B cell (primary cell): ENCODE results near the gene ARHGEF7. TPM values are rescaled to one million over a fixed set of nuclear protein-coding genes. Genes with fewer than 3 reads are reported as not detected.

Source experiments
- ATAC-seq: fragments of 200-7000 bp; cut with Tn5 transposase; one replicate; pipeline ENCODE4 v1.10.0; 2021; ENCODE audit warnings: low read depth, mild to moderate bottlenecking, moderate number of reproducible peaks, moderate library complexity
- CTCF ChIA-PET: fragments of 350-600 bp; sonication (Branson Sonifier 250); formaldehyde crosslinking; loops from one replicate; lab custom pipeline; 2021; ENCODE audit warnings: antibody characterized with exemption, inconsistent platforms; lab: Charles Lee
- POLR2A ChIA-PET: fragments of 350-600 bp; sonication (Branson Sonifier 250); formaldehyde crosslinking; loops from one replicate; lab custom pipeline; 2021; ENCODE audit warnings: antibody characterized with exemption; lab: Charles Lee
- DNase-seq: peaks from one replicate; pipeline ENCODE4 v3.0.0; 2013
- H2AFZ ChIP-seq: 2 replicates; pipeline ENCODE4 v1.6.1; 2012; ENCODE audit warnings: mild to moderate bottlenecking, low read depth, low read length; ENCODE audit not compliant: insufficient read depth, poor library complexity, severe bottlenecking
- H3K27ac ChIP-seq, 2 donors: 1 replicate in 1 of 2; 2 replicates in 1 of 2; pipeline ENCODE4 v1.5.1; 2012 to 2013; ENCODE audit warnings: low read length in 2 of 2, mild to moderate bottlenecking in 2 of 2, moderate library complexity in 1 of 2
- H3K27me3 ChIP-seq, 4 experiments: fragments of 200-600 bp in 1 of 4; sonication (generic) in 1 of 4; replicated peaks in 1 of 4; 1 replicate in 2 of 4; 2 replicates in 2 of 4; pipeline versions ENCODE4 v1.6.1 to v1.7.0; 2013 to 2016; ENCODE audit warnings: low read length in 3 of 4, mild to moderate bottlenecking in 2 of 4, mixed read lengths in 1 of 4, moderate library complexity in 1 of 4; ENCODE audit not compliant: insufficient read depth in 4 of 4, control insufficient read depth in 3 of 4; ENCODE audit errors: control extremely low read depth in 1 of 4
- H3K36me3 ChIP-seq, 2 experiments: replicated peaks in 1 of 2; 1 replicate in 1 of 2; 2 replicates in 1 of 2; pipeline versions ENCODE4 v1.6.1 to v1.7.1; 2013; ENCODE audit warnings: low read length in 1 of 2; ENCODE audit not compliant: insufficient read depth in 2 of 2, control insufficient read depth in 1 of 2; ENCODE audit errors: control extremely low read depth in 1 of 2, extremely low read depth in 1 of 2
- H3K4me1 ChIP-seq, 2 donors: fragments of 200-600 bp in 1 of 2; sonication (generic) in 1 of 2; 1 replicate in 1 of 2; 2 replicates in 1 of 2; pipeline versions ENCODE4 v1.5.1 to v1.6.1; 2013 to 2017; ENCODE audit warnings: low read length in 2 of 2; ENCODE audit not compliant: control insufficient read depth in 2 of 2, insufficient read depth in 2 of 2
- H3K4me2 ChIP-seq: replicated peaks from 2 replicates; pipeline ENCODE3; 2012; ENCODE audit warnings: mild to moderate bottlenecking, low read depth, low read length; ENCODE audit not compliant: poor library complexity, severe bottlenecking
- H3K4me3 ChIP-seq, 5 experiments: fragments of 200-600 bp in 1 of 5; sonication (generic) in 1 of 5; 1 replicate in 3 of 5; 2 replicates in 2 of 5; pipeline versions ENCODE4 v1.5.1 to v1.7.0; 2011 to 2016; ENCODE audit warnings: low read length in 4 of 5, mild to moderate bottlenecking in 4 of 5, low read depth in 2 of 5, control low read depth in 1 of 5, moderate library complexity in 1 of 5; ENCODE audit not compliant: insufficient read depth in 1 of 5; ENCODE audit errors: control extremely low read depth in 1 of 5, extremely low read depth in 1 of 5
- H3K79me2 ChIP-seq: fragments of 200-600 bp; sonication (generic); one replicate; pipeline ENCODE4 v1.6.0; 2016; ENCODE audit warnings: low read length; ENCODE audit not compliant: control insufficient read depth, insufficient read depth
- H3K9ac ChIP-seq: fragments of 200-600 bp; sonication (generic); 2 replicates; pipeline ENCODE4 v1.6.1; 2017; ENCODE audit warnings: mild to moderate bottlenecking, low read length, moderate library complexity
- H3K9me3 ChIP-seq, 3 donors: one replicate each; pipeline versions ENCODE4 v1.6.1 to v1.7.1; 2013; ENCODE audit warnings: low read length in 2 of 3; ENCODE audit not compliant: control insufficient read depth in 2 of 3, insufficient read depth in 1 of 3; ENCODE audit errors: control extremely low read depth in 1 of 3
- H4K20me1 ChIP-seq: 2 replicates; pipeline ENCODE4 v1.6.0; 2012; ENCODE audit warnings: mild to moderate bottlenecking, low read length; ENCODE audit not compliant: insufficient read depth, control insufficient read depth, poor library complexity, severe bottlenecking
- H3K27ac Mint-ChIP-seq: one replicate; pipeline ENCODE4 v1.8.0; 2021; ENCODE audit warnings: mixed read lengths
- H3K27me3 Mint-ChIP-seq: one replicate; pipeline ENCODE4 v1.8.0; 2021; ENCODE audit warnings: mixed read lengths
- H3K4me1 Mint-ChIP-seq: one replicate; pipeline ENCODE4 v1.8.0; 2021; ENCODE audit warnings: mixed read lengths
- H3K4me3 Mint-ChIP-seq: one replicate; pipeline ENCODE4 v1.8.0; 2021; ENCODE audit warnings: mixed read lengths
- H3K9me3 Mint-ChIP-seq: one replicate; pipeline ENCODE4 v1.8.0; 2022; ENCODE audit warnings: mixed read lengths; ENCODE audit not compliant: insufficient read depth
- CTCF ChIP-seq: fragments of 200-600 bp; IDR thresholded peaks from one replicate; pipeline ENCODE4 v1.8.0; 2022; ENCODE audit warnings: antibody characterized with exemption, mild to moderate bottlenecking
- EZH2 ChIP-seq: IDR thresholded peaks from 2 replicates; pipeline ENCODE4 v1.6.1; 2012; ENCODE audit warnings: borderline replicate concordance, low read depth, mild to moderate bottlenecking, moderate library complexity, low read length; ENCODE audit not compliant: insufficient read depth, poor library complexity, severe bottlenecking
- WGBS: methylation state at CpG from one replicate; pipeline ENCODE4 v1.1.5; 2013; ENCODE audit warnings: missing lambda C conversion rate; ENCODE audit not compliant: insufficient coverage; 5-methylcytosine and 5-hydroxymethylcytosine counted together
- intact Hi-C: fragments of 100-400 bp; cut with micrococcal nuclease; formaldehyde crosslinking; loops from one replicate; pipeline ENCODE4 v1.10.0; 2022
- polyA plus RNA-seq: library from polyadenylated mRNA; depleted of rRNA; stranded (reverse); fragments of >200 nt; gene quantifications from 2 replicates; pipeline ENCODE4 v1.2.3, GENCODE V29; 2012
- total RNA-seq, 2 donors: library from RNA; stranded (reverse); fragments of 120-200 nt in 1 of 2; gene quantifications; 1 replicate in 1 of 2; 2 replicates in 1 of 2; pipeline versions ENCODE4 v1.2.3 to v1.2.4, GENCODE V29; 2013 to 2022

ARHGEF7 gene
- total and polyA plus RNA-seq, 2 donors (not counting 1 experiment from before 2014, with no cell fraction given), result 62.3 to 125 TPM

GRCh38 chr13:111283991-111284390 is 168.9 kb downstream of the ARHGEF7 start:
- no peak overlapping the region for H3K4me3 ChIP-seq
- no peak overlapping the region for H3K27ac ChIP-seq
- peaks cover 23% of the 10 kb centered on the region for H4K20me1 ChIP-seq
- DNase-seq (no peak), ATAC-seq (no peak)
- H3K4me3 Mint-ChIP-seq, result no peak overlapping the region
- no peak overlapping the region for H3K4me2 ChIP-seq
- TF ChIP-seq EZH2 (no peak), CTCF (no peak)
- H2AFZ ChIP-seq, result no peak overlapping the region
- WGBS, result 98% methylated on average over 9 of the region's 9 CpGs
- no peaks in the 10 kb centered on the region for H3K9me3 ChIP-seq
- no peaks in the 10 kb centered on the region for H3K27me3 ChIP-seq
- intact Hi-C loops, result no loop called here
- ChIA-PET POLR2A (no interaction called here), CTCF (no interaction called here)
- no peaks in the 10 kb centered on the region for H3K4me1 ChIP-seq
- H3K9ac ChIP-seq, result no peak overlapping the region
- no peaks in the 10 kb centered on the region for H3K79me2 ChIP-seq
- H3K9me3 Mint-ChIP-seq, result no peaks in the 10 kb centered on the region
- no peaks in the 10 kb centered on the region for H3K27me3 Mint-ChIP-seq
- no peak overlapping the region for H3K27ac Mint-ChIP-seq
- H3K4me1 Mint-ChIP-seq, result no peaks in the 10 kb centered on the region
- peaks cover 25 to 94% of the 10 kb centered on the region in 2 experiments for H3K36me3 ChIP-seq

- ChIA-PET CTCF (no interaction called here), POLR2A (no interaction called here)
- Histone ChIP-seq H3K79me2 (no peaks in the 10 kb centered on the region), H3K36me3 (peaks cover 22 to 94% of the 10 kb centered on the region in 2 experiments), H3K9ac (no peak overlapping the region), H3K4me3 (no peak overlapping the region), H3K4me1 (no peaks in the 10 kb centered on the region), H3K27ac (no peak overlapping the region), H2AFZ (no peak overlapping the region), H3K4me2 (no peak overlapping the region), H4K20me1 (peaks cover 23% of the 10 kb centered on the region), H3K27me3 (no peaks in the 10 kb centered on the region), H3K9me3 (no peaks in the 10 kb centered on the region)
- H3K27me3 Mint-ChIP-seq, result no peaks in the 10 kb centered on the region
- ATAC-seq (no peak), DNase-seq (no peak)
- no peak overlapping the region for H3K4me3 Mint-ChIP-seq
- no peaks in the 10 kb centered on the region for H3K9me3 Mint-ChIP-seq
- intact Hi-C loops, result no loop called here
- no peak overlapping the region for H3K27ac Mint-ChIP-seq
- no peaks in the 10 kb centered on the region for H3K4me1 Mint-ChIP-seq
- no peak for TF ChIP-seq CTCF
- TF ChIP-seq EZH2, result no peak
- over 99% methylated on average over 13 of the region's 14 CpGs for WGBS
These were observed 169.5 kb downstream of the ARHGEF7 start for GRCh38 chr13:111284565-111284964.
